Left ventricle myocardium inferior (tissue), 1 donor: ENCODE data around the gene DNAJC16. TPM values are rescaled to one million over a fixed set of nuclear protein-coding genes. Genes with fewer than 3 reads are reported as not detected.

Experiments
- DNase-seq: peaks from one replicate; pipeline ENCODE4 v3.0.0-alpha.2; 2020
- H3K27ac ChIP-seq: fragments of 200-600 bp; replicated peaks from 2 replicates; pipeline ENCODE4 v1.8.0; 2021
- H3K27me3 ChIP-seq: fragments of 200-600 bp; 2 replicates; pipeline ENCODE4 v1.8.0; 2021; ENCODE audit warnings: low read depth
- H3K36me3 ChIP-seq: fragments of 200-600 bp; 2 replicates; pipeline ENCODE4 v1.8.0; 2021
- H3K4me1 ChIP-seq: fragments of 200-600 bp; 2 replicates; pipeline ENCODE4 v1.8.0; 2021
- H3K4me3 ChIP-seq: fragments of 200-600 bp; 2 replicates; pipeline ENCODE4 v1.8.0; 2021; ENCODE audit warnings: mild to moderate bottlenecking, moderate library complexity
- H3K9me3 ChIP-seq: fragments of 200-600 bp; replicated peaks from 2 replicates; pipeline ENCODE4 v1.8.0; 2021
- intact Hi-C: fragments of 100-400 bp; cut with micrococcal nuclease; formaldehyde crosslinking; loops from one replicate; pipeline ENCODE4 v1.11.0; 2022
- total RNA-seq: library from RNA; stranded (reverse); fragmentation: NEBNext Ultra II Directional; extraction: Animal tissue kit (Norgen Biotek cat#: 25700); gene quantifications from one replicate; pipeline ENCODE4 v1.2.1, GENCODE V29; 2021
- TF ChIP-seq, protein P1 (sequence below): fragments of 200-600 bp; IDR thresholded peaks from 2 replicates; pipeline ENCODE4 v1.8.0; 2021; ENCODE audit warnings: antibody characterized with exemption, mild to moderate bottlenecking, borderline replicate concordance
- donor health status: DM: no; HTN: yes; CAD: no; lungs with severe emphysema.

The DNAJC16 gene
- total RNA-seq, 1 donor from 2014 or later = 16.2 TPM

DNA sequence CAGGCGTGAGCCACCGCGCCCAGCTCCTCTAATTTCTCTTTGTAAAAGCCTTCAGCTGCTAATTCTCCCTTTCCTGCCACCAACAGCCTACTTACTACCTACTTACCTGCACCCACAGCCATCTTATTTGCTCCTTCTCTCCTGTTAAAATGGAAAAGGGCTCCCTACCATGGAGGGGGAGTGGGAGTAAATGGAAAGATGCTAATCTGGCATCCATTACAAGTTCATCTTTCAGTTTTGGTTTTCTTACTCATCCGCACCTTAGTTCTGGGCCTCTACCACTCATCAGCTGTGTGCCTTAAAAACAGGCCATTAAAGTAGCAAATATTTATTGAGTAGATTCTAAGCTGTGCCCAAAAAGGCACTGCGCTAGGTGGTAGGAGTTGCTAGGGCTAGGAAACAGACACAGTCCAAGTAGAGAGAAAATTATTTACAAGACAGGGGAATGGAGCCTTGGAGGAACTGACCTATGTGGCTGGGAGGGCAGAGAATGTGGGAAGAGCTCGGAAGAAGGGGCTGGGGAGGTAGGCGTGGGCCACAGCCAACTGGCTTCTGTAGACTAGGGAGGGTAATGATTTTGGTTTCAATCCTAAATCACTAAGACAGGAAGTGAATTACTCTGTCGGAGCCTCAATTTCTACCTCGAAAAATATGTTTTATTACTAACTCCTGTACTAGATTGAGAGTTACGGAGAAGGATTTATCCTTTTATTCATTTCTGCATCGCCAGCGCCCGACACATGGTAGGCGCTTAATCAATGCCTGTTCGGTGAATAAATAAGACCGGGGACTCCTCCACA lies 89.9 kb downstream of the DNAJC16 start:
- H3K27me3 ChIP-seq = no peaks in the 10 kb centered on the region
- intact Hi-C loops = no loop called here

DNA sequence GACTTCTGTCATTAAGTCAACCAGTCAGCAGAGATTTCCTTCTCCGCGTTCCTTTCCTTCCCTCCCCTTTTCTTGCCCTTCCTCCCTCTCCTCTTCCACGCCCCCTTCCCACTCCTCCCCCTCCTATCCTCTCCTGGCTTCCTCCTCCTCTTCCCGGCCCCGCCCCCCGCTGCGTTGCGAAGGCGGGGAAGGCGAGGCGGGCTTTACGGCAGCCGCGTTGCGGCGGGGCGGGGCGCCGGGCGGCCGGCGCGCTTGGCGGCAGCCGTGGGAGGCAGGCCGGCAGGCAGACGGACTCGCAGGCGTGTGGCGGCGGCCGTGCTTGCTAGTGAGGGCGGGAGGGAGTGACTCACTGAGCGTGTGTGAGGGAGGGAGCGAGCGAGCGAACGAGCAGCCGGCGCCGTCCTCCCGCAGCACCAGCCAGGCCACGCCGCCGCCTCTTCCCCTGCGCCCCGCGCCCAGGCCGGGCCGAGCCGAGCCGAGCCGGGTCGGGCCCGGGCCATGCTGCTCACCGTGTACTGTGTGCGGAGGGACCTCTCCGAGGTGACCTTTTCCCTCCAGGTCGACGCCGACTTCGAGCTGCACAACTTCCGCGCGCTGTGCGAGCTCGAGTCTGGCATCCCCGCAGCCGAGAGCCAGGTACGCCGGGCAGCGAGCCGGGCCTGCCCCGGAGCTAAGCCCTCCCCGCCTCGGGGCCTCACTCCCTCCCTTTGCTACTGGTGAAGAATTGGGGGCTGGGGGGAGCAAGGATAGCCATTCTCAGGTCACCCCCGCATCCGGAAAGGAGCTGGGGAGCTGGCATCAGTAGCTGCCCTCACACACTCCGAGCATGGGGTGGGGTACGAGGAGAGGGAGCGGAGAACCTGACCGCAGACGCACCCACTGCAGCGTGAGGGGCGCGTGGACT lies 90.8 kb downstream of the DNAJC16 start, which contains the start of gene DDI2:
Gene DDI2, plus strand, starts transcription at position 286 of the 904 bp plus-strand sequence. Its CDS starts 213 bp downstream, at position 499.
- H3K4me3 ChIP-seq = peak within 1 kb of the TSS; percentile 98
- no peaks in the 10 kb centered on the region for H3K9me3 ChIP-seq
- intact Hi-C loops = no loop called here
- peak; percentile 97 for DNase-seq
- H3K27me3 ChIP-seq = no peaks in the 10 kb centered on the region
- H3K36me3 ChIP-seq = no peaks in the 10 kb centered on the region
- TF ChIP-seq, protein P1, sequence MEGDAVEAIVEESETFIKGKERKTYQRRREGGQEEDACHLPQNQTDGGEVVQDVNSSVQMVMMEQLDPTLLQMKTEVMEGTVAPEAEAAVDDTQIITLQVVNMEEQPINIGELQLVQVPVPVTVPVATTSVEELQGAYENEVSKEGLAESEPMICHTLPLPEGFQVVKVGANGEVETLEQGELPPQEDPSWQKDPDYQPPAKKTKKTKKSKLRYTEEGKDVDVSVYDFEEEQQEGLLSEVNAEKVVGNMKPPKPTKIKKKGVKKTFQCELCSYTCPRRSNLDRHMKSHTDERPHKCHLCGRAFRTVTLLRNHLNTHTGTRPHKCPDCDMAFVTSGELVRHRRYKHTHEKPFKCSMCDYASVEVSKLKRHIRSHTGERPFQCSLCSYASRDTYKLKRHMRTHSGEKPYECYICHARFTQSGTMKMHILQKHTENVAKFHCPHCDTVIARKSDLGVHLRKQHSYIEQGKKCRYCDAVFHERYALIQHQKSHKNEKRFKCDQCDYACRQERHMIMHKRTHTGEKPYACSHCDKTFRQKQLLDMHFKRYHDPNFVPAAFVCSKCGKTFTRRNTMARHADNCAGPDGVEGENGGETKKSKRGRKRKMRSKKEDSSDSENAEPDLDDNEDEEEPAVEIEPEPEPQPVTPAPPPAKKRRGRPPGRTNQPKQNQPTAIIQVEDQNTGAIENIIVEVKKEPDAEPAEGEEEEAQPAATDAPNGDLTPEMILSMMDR = no peak
- peaks cover 60% of the 10 kb centered on the region for H3K4me1 ChIP-seq
- H3K27ac ChIP-seq = peak within 1 kb of the TSS; percentile 97

More for the DNA sequence above, 89.9 kb downstream of the DNAJC16 start:
- Histone ChIP-seq H3K36me3 (no peaks in the 10 kb centered on the region), H3K4me3 (peak overlapping the region; percentile 98), H3K27ac (peak overlapping the region; percentile 97), H3K9me3 (no peaks in the 10 kb centered on the region), H3K4me1 (peaks cover 52% of the 10 kb centered on the region)
- no peak for DNase-seq
- TF ChIP-seq, protein P1 = no peak

DNA sequence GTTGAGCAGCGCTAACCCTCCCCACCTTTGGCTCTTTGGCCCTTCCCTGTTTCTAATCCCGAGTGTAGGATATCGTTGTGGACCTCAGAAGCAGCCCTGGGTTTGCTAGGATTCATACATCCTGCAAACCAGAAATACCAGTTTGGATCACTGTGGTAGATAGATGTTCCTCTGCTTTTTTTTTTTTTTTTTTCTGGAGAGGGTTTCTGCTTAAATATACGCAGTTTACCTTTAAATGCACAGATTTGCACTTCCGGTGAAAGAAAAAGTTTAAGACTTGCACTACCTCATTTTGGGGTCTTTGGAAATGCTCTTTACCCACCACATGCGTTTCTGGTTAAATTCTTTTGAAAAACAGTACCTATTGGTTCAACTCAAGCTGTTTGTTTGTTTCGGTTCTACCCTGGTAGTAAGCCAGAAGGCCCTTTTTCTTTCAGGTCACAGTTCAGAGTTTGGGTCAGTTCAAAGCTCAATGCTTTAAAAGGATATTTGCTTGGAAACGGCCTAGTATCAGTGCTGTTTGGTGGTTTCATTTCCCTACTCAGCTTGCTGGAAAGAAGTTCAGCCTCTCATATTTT lies 91.5 kb downstream of the DNAJC16 start:
- intact Hi-C loops = no loop called here
- H3K27ac ChIP-seq = peak overlapping the region; percentile 97
- H3K4me3 ChIP-seq = peak overlapping the region; percentile 98
- TF ChIP-seq, protein P1 = no peak
- H3K4me1 ChIP-seq = peaks cover 67% of the 10 kb centered on the region
- H3K27me3 ChIP-seq = no peaks in the 10 kb centered on the region
- no peak for DNase-seq
- no peaks in the 10 kb centered on the region for H3K9me3 ChIP-seq
- no peaks in the 10 kb centered on the region for H3K36me3 ChIP-seq

DNA sequence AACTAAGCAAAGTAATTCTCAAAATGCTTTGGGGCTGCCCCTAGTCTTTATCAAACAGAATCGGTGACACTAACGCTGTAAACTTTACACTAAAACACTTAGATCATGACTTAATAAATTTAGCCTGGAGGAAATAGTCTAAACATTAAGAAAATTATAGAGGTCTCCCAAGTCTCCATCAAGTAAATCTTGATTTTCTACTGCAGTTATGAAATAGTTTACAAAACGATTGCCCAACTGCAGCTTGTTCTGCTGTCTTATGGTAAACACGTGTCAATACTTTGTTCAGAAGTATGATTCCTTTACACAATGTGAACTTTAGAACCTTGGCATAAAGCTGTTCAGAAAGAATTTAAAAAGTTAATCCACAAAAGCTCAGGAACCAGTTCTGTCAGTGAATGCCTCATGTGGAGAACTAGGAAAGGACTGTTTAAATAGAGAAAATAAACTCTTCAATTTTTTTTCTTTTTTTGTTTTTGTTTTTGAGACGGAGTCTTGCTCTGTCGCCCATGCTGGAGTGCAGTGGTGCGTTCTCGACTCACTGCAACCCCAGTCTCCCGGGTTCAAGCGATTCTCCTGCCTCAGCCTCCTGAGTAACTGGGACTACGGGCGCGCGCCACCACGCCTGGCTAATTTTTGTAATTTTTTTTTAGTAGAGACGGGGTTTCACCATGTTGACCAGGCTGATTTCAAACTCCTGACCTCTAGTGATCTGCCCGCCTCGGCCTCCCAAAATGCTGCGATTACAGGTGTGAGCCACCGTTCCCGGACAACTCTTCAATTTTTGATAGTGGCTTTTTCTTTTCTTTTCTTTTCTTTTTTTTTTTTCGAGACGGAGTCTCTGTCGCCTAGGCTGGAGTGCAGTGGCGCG lies 92.2 kb downstream of the DNAJC16 start:
- Histone ChIP-seq H3K36me3 (no peaks in the 10 kb centered on the region), H3K27me3 (no peaks in the 10 kb centered on the region), H3K4me3 (peak overlapping the region; percentile 98), H3K27ac (peak overlapping the region; percentile 97), H3K9me3 (no peaks in the 10 kb centered on the region), H3K4me1 (peaks cover 73% of the 10 kb centered on the region)
- TF ChIP-seq, protein P1 = no peak
- DNase-seq = no peak
- intact Hi-C loops = no loop called here
